Astrocyte (in vitro differentiated cells and primary cell): ENCODE results near the gene FBXW9.

Experiments used
- CTCF ChIP-seq: IDR thresholded peaks from 2 replicates; pipeline ENCODE4 v1.5.1; 2011; ENCODE audit warnings: low read depth, mild to moderate bottlenecking, inconsistent platforms, low read length, moderate library complexity; ENCODE audit not compliant: insufficient read depth
- EZH2 ChIP-seq: IDR thresholded peaks from 2 replicates; pipeline ENCODE4 v1.6.1; 2012; ENCODE audit warnings: mild to moderate bottlenecking, low read length, inconsistent platforms; ENCODE audit not compliant: insufficient read depth

- TF ChIP-seq CTCF (no peak), EZH2 (no peak)
Measured at GRCh38 chr19:12666265-12667048, 30.0 kb downstream of the FBXW9 start, which contains the start of the genes MAN2B1 and WDR83.
